Naive B cell (primary cell): ENCODE results near the gene CTSD. TPM values are rescaled to one million over a fixed set of nuclear protein-coding genes. Genes with fewer than 3 reads are reported as not detected.
A peak's percentile ranks its signal among the peaks of the same experiment; 100 is the strongest.

Experiments used
- ATAC-seq, 2 donors: fragments of 150-1000 bp; cut with Tn5 transposase; 2 replicates each; pipeline ENCODE4 v1.10.0; 2021; ENCODE audit warnings: low read depth in 2 of 2, mild to moderate bottlenecking in 2 of 2, moderate library complexity in 2 of 2
- DNase-seq: peaks from one replicate; pipeline ENCODE4 v3.0.0; 2022
- H3K27ac Mint-ChIP-seq, 6 donors: one replicate each; pipeline ENCODE4 v1.8.0; 2020 to 2022; ENCODE audit warnings: mild to moderate bottlenecking in 6 of 6, mixed read lengths in 6 of 6, moderate library complexity in 5 of 6, inconsistent platforms in 2 of 6
- H3K27me3 Mint-ChIP-seq, 3 donors: one replicate each; pipeline ENCODE4 v1.8.0; 2021 to 2022; ENCODE audit warnings: mixed read lengths in 3 of 3, mild to moderate bottlenecking in 1 of 3
- H3K36me3 Mint-ChIP-seq, 2 donors: one replicate each; pipeline ENCODE4 v1.8.0; 2020 to 2022; ENCODE audit warnings: mixed read lengths in 2 of 2, inconsistent platforms in 1 of 2, mild to moderate bottlenecking in 1 of 2
- H3K4me1 Mint-ChIP-seq, 3 donors: one replicate each; pipeline ENCODE4 v1.8.0; 2020 to 2022; ENCODE audit warnings: mixed read lengths in 3 of 3, inconsistent platforms in 1 of 3, mild to moderate bottlenecking in 1 of 3, moderate library complexity in 1 of 3
- H3K4me3 Mint-ChIP-seq, 8 donors: one replicate each; pipeline ENCODE4 v1.8.0; 2020 to 2022; ENCODE audit warnings: mild to moderate bottlenecking in 8 of 8, mixed read lengths in 8 of 8, moderate library complexity in 8 of 8, inconsistent platforms in 2 of 8
- H3K9me3 Mint-ChIP-seq, 7 donors: one replicate each; pipeline ENCODE4 v1.8.0; 2020 to 2022; ENCODE audit warnings: mixed read lengths in 7 of 7, mild to moderate bottlenecking in 5 of 7, inconsistent platforms in 2 of 7, moderate library complexity in 1 of 7
- polyA plus RNA-seq, 6 donors: library from polyadenylated mRNA; unstranded; fragments of 300-500 nt; fragmentation: Illumina TruSeq; gene quantifications; one replicate each; pipeline ENCODE4 v1.2.3, GENCODE V29; 2021; ENCODE audit warnings: low read depth in 6 of 6

CTSD gene
- polyA plus RNA-seq, 6 donors from 2014 or later, result 40.6 to 59.5 (median 51.8) TPM

- peaks cover 0 to 9% (median 2%) of the 10 kb centered on the region in 7 donors for H3K9me3 Mint-ChIP-seq
- H3K27ac Mint-ChIP-seq, result peak overlapping the region in 1 of 6 donors; percentile 11
- H3K4me1 Mint-ChIP-seq, result peaks cover 0 to 14% (median 13%) of the 10 kb centered on the region in 3 donors
- no peak overlapping the region for H3K4me3 Mint-ChIP-seq
- no peak for DNase-seq
- H3K27me3 Mint-ChIP-seq, result peaks cover 8 to 24% (median 17%) of the 10 kb centered on the region in 3 donors
- H3K36me3 Mint-ChIP-seq, result peaks cover 0 to 11% of the 10 kb centered on the region in 2 donors
- no peak for ATAC-seq
Measured at GRCh38 chr11:1746956-1747752, 16.6 kb downstream of the CTSD start.

DNA sequence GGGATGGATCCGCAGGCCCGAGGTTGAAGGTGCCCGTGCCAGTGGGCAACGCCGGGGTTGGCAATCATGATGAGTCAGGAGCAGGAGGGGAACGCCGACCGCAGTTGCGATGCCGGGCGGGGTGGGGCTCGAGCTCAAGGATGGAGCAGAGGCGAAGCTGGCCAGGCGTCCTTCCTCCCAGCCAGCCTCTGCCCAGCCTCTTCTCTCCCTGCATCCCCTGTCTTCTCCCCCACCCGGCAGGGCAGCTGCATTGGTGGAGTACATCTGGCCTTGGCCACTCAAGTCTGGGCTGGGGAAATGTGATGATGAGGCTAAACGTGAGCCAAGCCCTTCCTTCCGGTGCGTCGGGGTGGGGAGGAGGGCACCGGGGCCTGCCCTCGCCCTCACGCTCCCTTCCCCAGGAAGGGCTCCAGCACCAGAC, 17.2 kb downstream of the CTSD start:
- peaks cover 0 to 13% (median 12%) of the 10 kb centered on the region in 3 donors for H3K4me1 Mint-ChIP-seq
- no peak for ATAC-seq
- H3K36me3 Mint-ChIP-seq, result peaks cover 0 to 11% of the 10 kb centered on the region in 2 donors
- peaks cover 0 to 9% (median 2%) of the 10 kb centered on the region in 7 donors for H3K9me3 Mint-ChIP-seq
- H3K27ac Mint-ChIP-seq, result peak overlapping the region in 1 of 6 donors; percentile 61
- no peak for DNase-seq
- peaks cover 8 to 23% (median 17%) of the 10 kb centered on the region in 3 donors for H3K27me3 Mint-ChIP-seq
- H3K4me3 Mint-ChIP-seq, result no peak overlapping the region

DNA sequence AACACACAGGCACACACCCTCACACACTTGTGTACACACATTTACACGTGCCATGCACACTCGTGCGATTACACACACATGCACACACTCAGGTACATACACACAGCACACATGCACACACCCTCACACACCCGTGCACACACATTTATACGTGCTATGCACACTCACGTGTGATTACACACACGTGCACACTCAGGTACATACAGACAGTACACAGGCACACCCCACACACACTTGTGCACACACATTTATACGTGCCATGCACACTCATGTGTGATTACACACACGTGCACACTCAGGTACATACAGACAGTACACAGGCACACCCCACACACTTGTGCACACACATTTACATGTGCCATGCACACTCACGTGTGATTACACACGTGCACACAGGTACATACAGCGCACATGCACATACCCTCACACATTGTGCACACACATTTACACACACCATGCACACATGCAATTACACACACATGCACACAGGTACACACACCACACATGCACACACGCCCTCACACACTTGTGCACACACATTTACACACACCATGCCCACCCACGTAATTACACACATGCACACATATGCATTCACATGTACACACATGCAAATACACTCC, 17.9 kb downstream of the CTSD start:
- peaks cover 0 to 9% (median 2%) of the 10 kb centered on the region in 7 donors for H3K9me3 Mint-ChIP-seq
- ATAC-seq (no peak), DNase-seq (no peak)
- H3K4me3 Mint-ChIP-seq, result no peak overlapping the region
- H3K36me3 Mint-ChIP-seq, result peaks cover 0 to 11% of the 10 kb centered on the region in 2 donors
- peak overlapping the region in 1 of 6 donors; percentile 61 for H3K27ac Mint-ChIP-seq
- peaks cover 8 to 16% (median 16%) of the 10 kb centered on the region in 3 donors for H3K27me3 Mint-ChIP-seq
- peaks cover 0 to 13% (median 12%) of the 10 kb centered on the region in 3 donors for H3K4me1 Mint-ChIP-seq

DNA sequence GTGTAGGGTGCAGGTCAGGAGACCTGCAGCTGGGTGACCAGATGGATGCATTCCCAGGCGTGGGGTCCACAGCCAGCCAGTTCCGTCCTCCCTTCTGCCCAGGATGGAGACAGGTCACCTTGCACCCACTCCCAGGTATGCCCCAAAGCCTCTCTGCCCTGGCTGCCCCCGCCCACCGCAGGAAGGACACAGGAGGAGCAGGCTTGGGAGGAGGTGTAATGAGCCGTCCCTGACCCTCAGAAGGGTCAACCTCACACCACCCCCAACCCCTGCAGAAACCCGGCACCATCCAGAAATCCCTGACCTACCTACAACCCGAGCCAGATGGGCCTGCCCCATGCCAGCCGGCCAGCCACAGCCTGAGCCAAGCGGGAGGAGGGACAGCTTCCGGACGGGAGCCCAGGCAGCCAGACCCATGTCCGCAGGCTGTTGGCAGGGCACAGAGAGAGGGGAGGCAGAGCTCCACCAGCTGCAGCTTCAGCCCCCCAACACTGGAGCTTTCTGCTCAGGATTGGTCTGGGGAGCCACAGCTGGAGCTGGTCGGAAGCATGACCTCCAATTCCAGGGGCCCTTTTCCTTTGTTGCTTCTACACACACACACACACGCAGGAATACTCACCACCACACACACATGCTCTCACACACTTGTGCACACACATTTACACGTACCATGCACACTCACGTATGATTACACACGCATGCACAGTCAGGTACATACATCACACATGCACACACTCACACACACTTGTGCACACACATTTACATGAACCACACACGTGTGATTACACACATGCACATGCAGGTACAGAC, 18.6 kb downstream of the CTSD start:
- Mint-ChIP-seq H3K4me3 (no peak overlapping the region), H3K4me1 (peaks cover 0 to 8% (median 7%) of the 10 kb centered on the region in 3 donors), H3K9me3 (peaks cover 0 to 9% (median 2%) of the 10 kb centered on the region in 7 donors), H3K27me3 (peaks cover 3 to 9% (median 8%) of the 10 kb centered on the region in 3 donors), H3K36me3 (peaks cover 0 to 4% of the 10 kb centered on the region in 2 donors), H3K27ac (no peak overlapping the region)
- DNase-seq, result no peak
- ATAC-seq, result no peak

- H3K27me3 Mint-ChIP-seq, result peaks cover 0 to 7% (median 5%) of the 10 kb centered on the region in 3 donors
- ATAC-seq, result no peak
- no peak overlapping the region for H3K4me3 Mint-ChIP-seq
- DNase-seq, result no peak
- peaks cover 0 to 4% (median 0%) of the 10 kb centered on the region in 3 donors for H3K4me1 Mint-ChIP-seq
- peak overlapping the region in 1 of 6 donors; percentile 7 for H3K27ac Mint-ChIP-seq
- peaks cover 0 to 9% (median 4%) of the 10 kb centered on the region in 7 donors for H3K9me3 Mint-ChIP-seq
- H3K36me3 Mint-ChIP-seq, result no peaks in the 10 kb centered on the region
Measured at GRCh38 chr11:1744137-1744886, 19.4 kb downstream of the CTSD start.

GRCh38 chr11:1743585-1744136, 20.1 kb downstream of the CTSD start:
- peaks cover 0 to 4% (median 0%) of the 10 kb centered on the region in 3 donors for H3K4me1 Mint-ChIP-seq
- H3K36me3 Mint-ChIP-seq, result no peaks in the 10 kb centered on the region
- peaks cover 0 to 9% (median 4%) of the 10 kb centered on the region in 7 donors for H3K9me3 Mint-ChIP-seq
- H3K27ac Mint-ChIP-seq, result no peak overlapping the region
- no peak for DNase-seq
- H3K27me3 Mint-ChIP-seq, result peaks cover 0 to 13% (median 6%) of the 10 kb centered on the region in 3 donors
- no peak for ATAC-seq
- H3K4me3 Mint-ChIP-seq, result no peak overlapping the region

DNA sequence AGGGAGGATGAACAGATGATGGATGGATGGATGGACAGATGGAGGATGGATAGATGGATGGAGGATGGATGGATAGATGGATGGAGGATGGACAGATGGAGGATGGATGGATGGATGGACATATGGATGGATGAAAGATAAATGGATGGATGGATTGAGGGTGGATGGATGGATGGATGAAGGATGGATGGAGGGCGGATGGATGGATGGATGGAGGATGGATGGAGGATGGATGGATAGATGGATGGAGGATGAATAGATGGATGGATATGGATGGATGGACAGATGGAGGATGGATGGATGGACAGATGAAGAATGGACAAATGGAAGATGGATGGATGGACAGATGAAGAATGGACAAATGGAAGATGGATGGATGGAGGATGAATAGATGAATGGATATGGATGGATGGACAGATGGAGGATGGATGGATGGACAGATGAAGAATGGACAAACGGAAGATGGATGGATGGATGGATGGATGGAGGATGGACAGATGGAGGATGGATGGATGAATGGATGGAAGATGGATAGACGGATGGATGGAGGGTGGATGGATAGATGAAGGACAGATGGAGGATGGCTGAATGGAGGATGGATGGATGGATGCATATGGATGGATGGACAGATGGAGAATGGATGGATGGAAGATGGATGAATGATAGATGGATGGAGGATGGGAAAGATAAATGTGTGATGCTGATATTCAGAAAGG, 20.7 kb downstream of the CTSD start:
- Mint-ChIP-seq H3K4me1 (peaks cover 0 to 4% (median 0%) of the 10 kb centered on the region in 3 donors), H3K27ac (no peak overlapping the region), H3K9me3 (peaks cover 2 to 12% (median 6%) of the 10 kb centered on the region in 7 donors), H3K27me3 (peaks cover 6 to 20% (median 13%) of the 10 kb centered on the region in 3 donors), H3K36me3 (no peaks in the 10 kb centered on the region), H3K4me3 (no peak overlapping the region)
- ATAC-seq (no peak), DNase-seq (no peak)

DNA sequence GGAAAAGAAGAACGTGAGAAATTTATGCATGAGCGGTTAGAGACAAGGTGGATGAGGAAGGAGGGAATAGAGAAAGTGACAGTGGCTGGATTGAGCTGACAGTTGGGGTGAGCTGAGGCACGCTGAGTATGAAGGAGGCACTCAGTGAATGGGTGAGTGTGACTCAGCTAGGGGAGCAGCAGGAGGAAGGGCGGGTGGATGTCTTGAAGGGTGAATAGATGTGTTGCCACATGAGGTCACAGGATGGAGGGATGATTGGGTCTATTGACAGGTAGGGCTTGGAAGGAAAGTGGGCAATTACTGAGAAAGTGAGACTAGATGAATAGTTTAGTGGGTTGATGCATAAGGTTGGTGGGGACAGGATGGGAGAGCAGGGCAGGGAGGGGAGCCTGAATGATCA, 21.4 kb downstream of the CTSD start:
- DNase-seq (no peak), ATAC-seq (no peak)
- no peak overlapping the region for H3K4me3 Mint-ChIP-seq
- H3K27me3 Mint-ChIP-seq, result peaks cover 7 to 26% (median 19%) of the 10 kb centered on the region in 3 donors
- H3K36me3 Mint-ChIP-seq, result no peaks in the 10 kb centered on the region
- peaks cover 8 to 17% (median 12%) of the 10 kb centered on the region in 7 donors for H3K9me3 Mint-ChIP-seq
- no peak overlapping the region for H3K27ac Mint-ChIP-seq
- H3K4me1 Mint-ChIP-seq, result peaks cover 0 to 4% (median 0%) of the 10 kb centered on the region in 3 donors

DNA sequence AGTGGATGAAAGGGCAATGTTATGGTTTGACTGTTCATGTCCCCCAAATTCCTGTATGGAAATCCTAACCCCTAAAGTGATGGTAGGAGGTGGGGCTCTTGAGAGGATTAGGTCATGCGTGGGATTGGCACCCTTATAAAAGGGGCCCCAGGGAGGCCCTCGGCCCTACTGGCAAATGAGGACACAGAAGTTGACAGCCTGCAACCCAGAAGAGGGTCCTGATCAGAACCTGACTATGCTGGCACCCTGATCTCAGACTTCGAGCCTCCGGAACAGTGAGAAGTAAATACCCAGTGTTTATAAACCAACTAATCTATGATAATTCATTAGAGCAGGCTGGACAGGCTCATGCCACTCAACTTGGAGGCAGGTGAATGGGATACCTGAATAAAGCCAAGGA, 22.0 kb downstream of the CTSD start:
- Mint-ChIP-seq H3K27me3 (peaks cover 7 to 28% (median 20%) of the 10 kb centered on the region in 3 donors), H3K36me3 (peaks cover 0 to 2% of the 10 kb centered on the region in 2 donors), H3K4me3 (no peak overlapping the region), H3K4me1 (peaks cover 0 to 4% (median 0%) of the 10 kb centered on the region in 3 donors), H3K9me3 (peaks cover 11 to 23% (median 15%) of the 10 kb centered on the region in 7 donors), H3K27ac (no peak overlapping the region)
- DNase-seq, result no peak
- ATAC-seq, result no peak

DNA sequence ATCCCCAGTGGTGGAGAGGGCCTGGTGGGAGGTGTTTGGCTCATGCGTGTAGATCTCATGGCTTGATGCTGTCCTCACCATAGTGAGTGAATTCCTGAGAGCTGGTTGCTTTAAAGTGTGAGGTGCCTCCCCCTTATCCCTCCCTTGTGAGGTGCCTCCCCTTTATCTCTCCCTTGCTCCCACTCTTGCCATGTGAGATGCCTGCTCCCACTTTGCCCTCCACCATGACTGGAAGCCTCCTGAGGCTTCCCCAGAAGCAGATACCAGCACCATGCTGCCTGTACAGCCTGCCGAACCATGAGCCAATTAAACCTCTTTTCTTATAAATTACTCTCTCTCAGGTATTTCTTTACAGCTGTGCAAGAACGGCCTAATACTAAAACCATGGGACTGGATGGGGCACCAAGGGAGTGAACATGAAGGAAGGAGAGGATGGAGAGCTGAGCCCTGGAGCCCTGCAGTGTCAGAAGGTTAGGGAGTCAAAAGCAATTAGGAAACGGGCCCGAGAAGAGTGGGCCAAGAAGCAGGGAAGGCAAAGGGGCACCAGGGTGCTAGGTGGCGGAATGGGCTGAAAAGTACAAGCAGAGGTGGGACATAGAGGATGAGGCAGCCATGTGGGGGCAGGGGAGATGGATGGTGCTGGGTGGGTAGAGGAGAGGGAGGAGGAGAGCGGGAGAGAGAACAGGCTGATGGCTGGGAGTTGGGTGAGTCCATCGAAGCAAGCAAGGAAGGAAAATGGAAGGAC, 22.8 kb downstream of the CTSD start:
- peaks cover 0 to 10% of the 10 kb centered on the region in 2 donors for H3K36me3 Mint-ChIP-seq
- peaks cover 14 to 28% (median 21%) of the 10 kb centered on the region in 7 donors for H3K9me3 Mint-ChIP-seq
- ATAC-seq (no peak), DNase-seq (no peak)
- no peak overlapping the region for H3K4me3 Mint-ChIP-seq
- H3K4me1 Mint-ChIP-seq, result peaks cover 0 to under 1% (median 0%) of the 10 kb centered on the region in 3 donors
- peaks cover 12 to 36% (median 28%) of the 10 kb centered on the region in 3 donors for H3K27me3 Mint-ChIP-seq
- H3K27ac Mint-ChIP-seq, result no peak overlapping the region

GRCh38 chr11:1739576-1739975, 24.2 kb downstream of the CTSD start:
- H3K4me1 Mint-ChIP-seq, result no peaks in the 10 kb centered on the region
- ATAC-seq, result no peak
- peaks cover 15 to 34% (median 27%) of the 10 kb centered on the region in 7 donors for H3K9me3 Mint-ChIP-seq
- peak overlapping the region in 1 of 8 donors; percentile 30 for H3K4me3 Mint-ChIP-seq
- DNase-seq, result no peak
- H3K27me3 Mint-ChIP-seq, result peaks cover 17 to 45% (median 34%) of the 10 kb centered on the region in 3 donors
- H3K36me3 Mint-ChIP-seq, result peaks cover 0 to 16% of the 10 kb centered on the region in 2 donors
- H3K27ac Mint-ChIP-seq, result no peak overlapping the region
